K562 (cell line): ENCODE measurements around the gene LMNTD2. TPM values are rescaled to one million over a fixed set of nuclear protein-coding genes. Genes with fewer than 3 reads are reported as not detected.

Experiments
- ATF6 ChIP-seq: sonication (generic); formaldehyde crosslinking; IDR thresholded peaks from 2 replicates; pipeline ENCODE4 v1.4.0; 2020; ENCODE audit warnings: mild to moderate bottlenecking, missing genetic modification reagents
- GABPA ChIP-seq: fragments of 200-800 bp; sonication (Bioruptor generic); conservative IDR thresholded peaks from 2 replicates; pipeline ENCODE4 v1.6.1; 2016; ENCODE audit warnings: low read depth, missing genetic modification characterization, missing compliant biosample characterization
- MXI1 ChIP-seq: IDR thresholded peaks from 2 replicates; pipeline ENCODE4 v1.6.1; 2011; ENCODE audit warnings: low read depth, mild to moderate bottlenecking, improper control_type of control experiment, low read length
- NFIC ChIP-seq: fragments of 450-650 bp; IDR thresholded peaks from 2 replicates; pipeline ENCODE4 v1.6.1; 2017; ENCODE audit warnings: mild to moderate bottlenecking, inconsistent platforms
- NFXL1 ChIP-seq: fragments of 450-650 bp; formaldehyde crosslinking; IDR thresholded peaks from 2 replicates; pipeline ENCODE4 v1.4.0; 2021; ENCODE audit warnings: mild to moderate bottlenecking
- PTBP1 ChIP-seq: fragments of 200-400 bp; formaldehyde crosslinking; IDR thresholded peaks from 2 replicates; pipeline ENCODE4 v1.6.1; 2017; ENCODE audit warnings: low read depth, low read length
- RBM14 ChIP-seq: fragments of 200-400 bp; formaldehyde crosslinking; IDR thresholded peaks from 2 replicates; pipeline ENCODE4 v1.6.1; 2018; ENCODE audit warnings: low read depth, mild to moderate bottlenecking, low read length, moderate library complexity, borderline replicate concordance; ENCODE audit not compliant: insufficient read depth
- SMAD4 ChIP-seq: fragments of 250-450 bp; sonication (Bioruptor Pico); conservative IDR thresholded peaks from 2 replicates; pipeline ENCODE4 v1.8.0; 2021; ENCODE audit warnings: inconsistent platforms, mild to moderate bottlenecking, moderate library complexity
- SRF ChIP-seq, 2 experiments: fragments of 250-450, 450-650 bp in 1 of 2; sonication (Bioruptor Pico) in 1 of 2; sonication (generic) in 1 of 2; formaldehyde crosslinking; IDR thresholded peaks; 2 replicates each; pipeline versions ENCODE4 v1.5.0 to v1.5.1; 2020 to 2022; ENCODE audit warnings: mild to moderate bottlenecking in 1 of 2, missing genetic modification reagents in 1 of 2
- SUPT5H ChIP-seq: fragments of 450-650 bp; IDR thresholded peaks from 2 replicates; pipeline ENCODE4 v1.6.1; 2016
- ZC3H11A ChIP-seq: IDR thresholded peaks from 2 replicates; pipeline ENCODE4 v1.6.1; 2012; ENCODE audit warnings: low read depth, low read length, improper control_type of control experiment
- ZNF12 ChIP-seq: sonication (generic); formaldehyde crosslinking; IDR thresholded peaks from 2 replicates; pipeline ENCODE4 v1.4.0; 2020; ENCODE audit warnings: mild to moderate bottlenecking, missing genetic modification reagents
- ZNF239 ChIP-seq: fragments of 250-450 bp; sonication (Bioruptor Pico); IDR thresholded peaks from 2 replicates; pipeline ENCODE4 v1.4.0; 2020; ENCODE audit warnings: mild to moderate bottlenecking
- polyA plus RNA-seq, 8 experiments: library from polyadenylated mRNA; depleted of rRNA in 4 of 8; stranded (reverse) in 5 of 8; unstranded in 3 of 8; fragments of >200 nt; fragmentation: Nextera tagmentation in 2 of 8; fragmentation: Illumina TruSeq in 1 of 8; extraction: Ambion mirVana in 2 of 8; extraction: Trizol in 1 of 8; gene quantifications; 2 replicates each; pipeline versions ENCODE4 v1.2.1 to v1.2.3, GENCODE V29; 2011 to 2014; ENCODE audit warnings: inconsistent platforms in 1 of 8, missing spikeins in 1 of 8
- total RNA-seq, 7 experiments: library from RNA; depleted of rRNA in 6 of 7; stranded (reverse); fragments of >200 nt in 6 of 7; fragmentation: Illumina TruSeq in 2 of 7; extraction: Trizol in 2 of 7; gene quantifications; 2 replicates each; pipeline versions ENCODE4 v1.2.1 to v1.2.3, GENCODE V29; 2011 to 2021; ENCODE audit warnings: low replicate concordance in 1 of 7
- TF ChIP-seq, protein P1 (sequence below): sonication (generic); formaldehyde crosslinking; IDR thresholded peaks from 2 replicates; pipeline ENCODE4 v1.8.0; 2022; ENCODE audit warnings: mild to moderate bottlenecking, missing genetic modification reagents
- TF ChIP-seq, protein P2 (sequence below): fragments of 450-650 bp; formaldehyde crosslinking; IDR thresholded peaks from 2 replicates; pipeline ENCODE4 v1.4.0; 2022; ENCODE audit warnings: missing genetic modification characterization
- TF ChIP-seq, protein P3 (sequence below), 3 experiments: IDR thresholded peaks in 2 of 3; conservative IDR thresholded peaks in 1 of 3; 2 replicates each; pipeline ENCODE4 v1.5.1; 2011 to 2012; ENCODE audit warnings: low read length in 3 of 3, mild to moderate bottlenecking in 3 of 3, control low read depth in 2 of 3, improper control_type of control experiment in 1 of 3, inconsistent platforms in 1 of 3, low read depth in 1 of 3, mixed read lengths in 1 of 3, moderate library complexity in 1 of 3; ENCODE audit not compliant: insufficient read depth in 2 of 3

Gene LMNTD2
- total and polyA plus RNA-seq, 9 of the 15 experiments (the other 6 are each of a cell fraction or from before 2014, with no cell fraction given): 0.48 to 4.2 (median 1.5) TPM; not detected in 3

DNA sequence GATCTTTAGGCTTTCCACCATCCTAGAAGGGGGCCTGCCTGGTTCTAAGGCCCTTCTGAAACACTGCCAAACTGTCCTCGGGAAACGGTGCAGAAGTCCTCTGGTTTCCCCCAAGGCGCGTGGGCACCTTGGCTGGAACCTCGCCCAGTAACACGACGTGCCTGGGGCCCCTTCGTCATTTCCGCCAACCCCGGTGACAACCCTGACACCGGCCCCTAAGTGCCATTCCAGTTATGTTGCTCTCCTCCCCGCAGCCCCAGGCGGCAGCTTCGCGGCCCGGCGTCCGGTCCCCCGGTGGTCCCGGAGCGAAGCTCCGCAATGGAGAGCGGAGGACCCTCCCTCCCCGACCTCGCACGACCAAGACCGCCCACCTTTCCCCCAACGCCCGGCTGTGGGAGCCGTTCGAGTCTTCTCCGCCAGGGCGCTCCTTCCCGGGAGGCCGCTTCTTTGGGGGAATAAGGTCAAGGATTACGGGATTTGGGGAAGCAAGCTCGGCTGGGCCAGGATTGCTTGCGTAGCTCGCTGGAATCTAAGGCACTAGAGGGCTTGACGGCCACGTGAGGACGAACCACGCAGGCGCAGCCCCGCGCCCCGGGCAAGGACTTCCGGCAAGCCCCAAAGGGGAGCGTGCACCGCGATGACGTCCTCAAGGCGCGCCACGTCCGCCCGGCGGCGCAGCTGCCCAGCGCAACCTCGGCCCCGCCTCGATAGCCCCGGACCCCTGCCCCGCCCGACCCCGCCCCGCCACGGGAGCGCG lies 54.1 kb downstream of the LMNTD2 start (continued):
- TF ChIP-seq SRF (CRISPR knock-in tag; IDR thresholded peaks at IDR 0.05): peak in 1 of 2 experiments; percentile 96; a peak in 3 of 4 replicates
- TF ChIP-seq PTBP1: 0 out of 2 replicates have a peak, but pooled peaks have one; percentile 23
- TF ChIP-seq NFXL1 (CRISPR knock-in tag): 0 out of 2 replicates have a peak, but pooled peaks have one; percentile 53
- TF ChIP-seq ATF6 (CRISPR knock-in tag): peak; percentile 68; the same call in 1 of the 2 replicates
- TF ChIP-seq SUPT5H: no peak; the same call in none of the 2 replicates
- TF ChIP-seq GABPA (tag): peak; percentile 90
- TF ChIP-seq, protein P1, sequence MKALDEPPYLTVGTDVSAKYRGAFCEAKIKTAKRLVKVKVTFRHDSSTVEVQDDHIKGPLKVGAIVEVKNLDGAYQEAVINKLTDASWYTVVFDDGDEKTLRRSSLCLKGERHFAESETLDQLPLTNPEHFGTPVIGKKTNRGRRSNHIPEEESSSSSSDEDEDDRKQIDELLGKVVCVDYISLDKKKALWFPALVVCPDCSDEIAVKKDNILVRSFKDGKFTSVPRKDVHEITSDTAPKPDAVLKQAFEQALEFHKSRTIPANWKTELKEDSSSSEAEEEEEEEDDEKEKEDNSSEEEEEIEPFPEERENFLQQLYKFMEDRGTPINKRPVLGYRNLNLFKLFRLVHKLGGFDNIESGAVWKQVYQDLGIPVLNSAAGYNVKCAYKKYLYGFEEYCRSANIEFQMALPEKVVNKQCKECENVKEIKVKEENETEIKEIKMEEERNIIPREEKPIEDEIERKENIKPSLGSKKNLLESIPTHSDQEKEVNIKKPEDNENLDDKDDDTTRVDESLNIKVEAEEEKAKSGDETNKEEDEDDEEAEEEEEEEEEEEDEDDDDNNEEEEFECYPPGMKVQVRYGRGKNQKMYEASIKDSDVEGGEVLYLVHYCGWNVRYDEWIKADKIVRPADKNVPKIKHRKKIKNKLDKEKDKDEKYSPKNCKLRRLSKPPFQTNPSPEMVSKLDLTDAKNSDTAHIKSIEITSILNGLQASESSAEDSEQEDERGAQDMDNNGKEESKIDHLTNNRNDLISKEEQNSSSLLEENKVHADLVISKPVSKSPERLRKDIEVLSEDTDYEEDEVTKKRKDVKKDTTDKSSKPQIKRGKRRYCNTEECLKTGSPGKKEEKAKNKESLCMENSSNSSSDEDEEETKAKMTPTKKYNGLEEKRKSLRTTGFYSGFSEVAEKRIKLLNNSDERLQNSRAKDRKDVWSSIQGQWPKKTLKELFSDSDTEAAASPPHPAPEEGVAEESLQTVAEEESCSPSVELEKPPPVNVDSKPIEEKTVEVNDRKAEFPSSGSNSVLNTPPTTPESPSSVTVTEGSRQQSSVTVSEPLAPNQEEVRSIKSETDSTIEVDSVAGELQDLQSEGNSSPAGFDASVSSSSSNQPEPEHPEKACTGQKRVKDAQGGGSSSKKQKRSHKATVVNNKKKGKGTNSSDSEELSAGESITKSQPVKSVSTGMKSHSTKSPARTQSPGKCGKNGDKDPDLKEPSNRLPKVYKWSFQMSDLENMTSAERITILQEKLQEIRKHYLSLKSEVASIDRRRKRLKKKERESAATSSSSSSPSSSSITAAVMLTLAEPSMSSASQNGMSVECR (CRISPR knock-in tag): peak; percentile 95
- peak; percentile 94 for TF ChIP-seq MXI1
- TF ChIP-seq SMAD4 (CRISPR knock-in tag): peak; percentile 36
- TF ChIP-seq, protein P2, sequence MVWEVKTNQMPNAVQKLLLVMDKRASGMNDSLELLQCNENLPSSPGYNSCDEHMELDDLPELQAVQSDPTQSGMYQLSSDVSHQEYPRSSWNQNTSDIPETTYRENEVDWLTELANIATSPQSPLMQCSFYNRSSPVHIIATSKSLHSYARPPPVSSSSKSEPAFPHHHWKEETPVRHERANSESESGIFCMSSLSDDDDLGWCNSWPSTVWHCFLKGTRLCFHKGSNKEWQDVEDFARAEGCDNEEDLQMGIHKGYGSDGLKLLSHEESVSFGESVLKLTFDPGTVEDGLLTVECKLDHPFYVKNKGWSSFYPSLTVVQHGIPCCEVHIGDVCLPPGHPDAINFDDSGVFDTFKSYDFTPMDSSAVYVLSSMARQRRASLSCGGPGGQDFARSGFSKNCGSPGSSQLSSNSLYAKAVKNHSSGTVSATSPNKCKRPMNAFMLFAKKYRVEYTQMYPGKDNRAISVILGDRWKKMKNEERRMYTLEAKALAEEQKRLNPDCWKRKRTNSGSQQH (CRISPR knock-in tag): peak; percentile 53; the same call in 1 of the 2 replicates
- peak; percentile 96; the same call in 1 of the 2 replicates for TF ChIP-seq RBM14
- TF ChIP-seq, protein P3, sequence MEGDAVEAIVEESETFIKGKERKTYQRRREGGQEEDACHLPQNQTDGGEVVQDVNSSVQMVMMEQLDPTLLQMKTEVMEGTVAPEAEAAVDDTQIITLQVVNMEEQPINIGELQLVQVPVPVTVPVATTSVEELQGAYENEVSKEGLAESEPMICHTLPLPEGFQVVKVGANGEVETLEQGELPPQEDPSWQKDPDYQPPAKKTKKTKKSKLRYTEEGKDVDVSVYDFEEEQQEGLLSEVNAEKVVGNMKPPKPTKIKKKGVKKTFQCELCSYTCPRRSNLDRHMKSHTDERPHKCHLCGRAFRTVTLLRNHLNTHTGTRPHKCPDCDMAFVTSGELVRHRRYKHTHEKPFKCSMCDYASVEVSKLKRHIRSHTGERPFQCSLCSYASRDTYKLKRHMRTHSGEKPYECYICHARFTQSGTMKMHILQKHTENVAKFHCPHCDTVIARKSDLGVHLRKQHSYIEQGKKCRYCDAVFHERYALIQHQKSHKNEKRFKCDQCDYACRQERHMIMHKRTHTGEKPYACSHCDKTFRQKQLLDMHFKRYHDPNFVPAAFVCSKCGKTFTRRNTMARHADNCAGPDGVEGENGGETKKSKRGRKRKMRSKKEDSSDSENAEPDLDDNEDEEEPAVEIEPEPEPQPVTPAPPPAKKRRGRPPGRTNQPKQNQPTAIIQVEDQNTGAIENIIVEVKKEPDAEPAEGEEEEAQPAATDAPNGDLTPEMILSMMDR (IDR thresholded peaks at IDR 0.05 in 2 of 3, conservative IDR thresholded peaks at IDR 0.05 in 1 of 3; ENCODE audit: insufficient read depth in 2 of 3, low read depth in 1 of 3, low read length in 3 of 3): 0 out of 6 replicates have a peak, but pooled peaks of 1 of the 3 experiments have one; percentile 10
- peak; percentile 20; the same call in 1 of the 2 replicates for TF ChIP-seq ZNF239 (CRISPR knock-in tag)
- no peak; the same call in 1 of the 2 replicates for TF ChIP-seq ZNF12 (CRISPR knock-in tag)
- no peak for TF ChIP-seq ZC3H11A
- TF ChIP-seq NFIC: peak; percentile 91
